ENCODE results near the gene OCIAD1.

DNA sequence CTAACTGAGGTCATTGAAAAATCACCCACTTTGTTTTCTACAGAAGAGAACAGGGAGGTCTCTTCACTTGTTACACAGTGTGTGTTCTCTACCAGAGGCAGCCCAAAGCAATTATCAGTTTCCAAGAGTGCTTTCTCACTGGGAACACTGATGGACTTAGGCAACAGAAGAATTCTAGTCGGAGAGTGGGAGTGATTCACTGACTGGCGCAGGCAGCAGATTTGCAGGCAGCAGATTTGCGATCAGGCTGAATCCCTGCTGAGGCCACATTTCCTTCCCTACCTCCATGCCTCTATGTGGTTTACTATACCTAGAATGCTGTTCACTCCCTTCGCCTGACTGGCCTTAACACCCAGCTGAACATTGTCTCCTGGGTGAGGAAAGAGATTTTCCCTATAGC lies 69.1 kb downstream of the OCIAD1 start:
- TF ChIP-seq JUND (IDR thresholded peaks at IDR 0.05; ENCODE audit: low read depth, low read length) = no peak
- no peak for TF ChIP-seq CHD1 (IDR thresholded peaks at IDR 0.05; ENCODE audit: low read depth, low read length)
- TF ChIP-seq, protein P1, sequence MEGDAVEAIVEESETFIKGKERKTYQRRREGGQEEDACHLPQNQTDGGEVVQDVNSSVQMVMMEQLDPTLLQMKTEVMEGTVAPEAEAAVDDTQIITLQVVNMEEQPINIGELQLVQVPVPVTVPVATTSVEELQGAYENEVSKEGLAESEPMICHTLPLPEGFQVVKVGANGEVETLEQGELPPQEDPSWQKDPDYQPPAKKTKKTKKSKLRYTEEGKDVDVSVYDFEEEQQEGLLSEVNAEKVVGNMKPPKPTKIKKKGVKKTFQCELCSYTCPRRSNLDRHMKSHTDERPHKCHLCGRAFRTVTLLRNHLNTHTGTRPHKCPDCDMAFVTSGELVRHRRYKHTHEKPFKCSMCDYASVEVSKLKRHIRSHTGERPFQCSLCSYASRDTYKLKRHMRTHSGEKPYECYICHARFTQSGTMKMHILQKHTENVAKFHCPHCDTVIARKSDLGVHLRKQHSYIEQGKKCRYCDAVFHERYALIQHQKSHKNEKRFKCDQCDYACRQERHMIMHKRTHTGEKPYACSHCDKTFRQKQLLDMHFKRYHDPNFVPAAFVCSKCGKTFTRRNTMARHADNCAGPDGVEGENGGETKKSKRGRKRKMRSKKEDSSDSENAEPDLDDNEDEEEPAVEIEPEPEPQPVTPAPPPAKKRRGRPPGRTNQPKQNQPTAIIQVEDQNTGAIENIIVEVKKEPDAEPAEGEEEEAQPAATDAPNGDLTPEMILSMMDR (IDR thresholded peaks at IDR 0.05 in 2 of 3, conservative IDR thresholded peaks at IDR 0.05 in 1 of 3; ENCODE audit: control insufficient read depth in 2 of 3, extremely low read depth in 1 of 3, insufficient read depth in 1 of 3, low read depth in 3 of 3, low read length in 3 of 3) = no peak
- TF ChIP-seq POLR2A (IDR thresholded peaks at IDR 0.05; ENCODE audit: low read depth, low read length) = no peak
- TF ChIP-seq, protein P2, sequence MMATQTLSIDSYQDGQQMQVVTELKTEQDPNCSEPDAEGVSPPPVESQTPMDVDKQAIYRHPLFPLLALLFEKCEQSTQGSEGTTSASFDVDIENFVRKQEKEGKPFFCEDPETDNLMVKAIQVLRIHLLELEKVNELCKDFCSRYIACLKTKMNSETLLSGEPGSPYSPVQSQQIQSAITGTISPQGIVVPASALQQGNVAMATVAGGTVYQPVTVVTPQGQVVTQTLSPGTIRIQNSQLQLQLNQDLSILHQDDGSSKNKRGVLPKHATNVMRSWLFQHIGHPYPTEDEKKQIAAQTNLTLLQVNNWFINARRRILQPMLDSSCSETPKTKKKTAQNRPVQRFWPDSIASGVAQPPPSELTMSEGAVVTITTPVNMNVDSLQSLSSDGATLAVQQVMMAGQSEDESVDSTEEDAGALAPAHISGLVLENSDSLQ (IDR thresholded peaks at IDR 0.05) = no peak

Measured in GM12878 (cell line).